CD4-positive, alpha-beta memory T cell (primary cell): ENCODE measurements around the gene SPAG16. TPM values are rescaled to one million over a fixed set of nuclear protein-coding genes. Genes with fewer than 3 reads are reported as not detected.

Experiments
- CTCF ChIA-PET: fragments of 350-600 bp; sonication (Branson Sonifier 250); formaldehyde crosslinking; loops from one replicate; lab custom pipeline; 2021; ENCODE audit warnings: inconsistent platforms; ENCODE audit not compliant: partially characterized antibody; lab: Charles Lee
- POLR2A ChIA-PET: fragments of 350-600 bp; sonication (Branson Sonifier 250); formaldehyde crosslinking; loops from one replicate; lab custom pipeline; 2021; ENCODE audit not compliant: partially characterized antibody; lab: Charles Lee
- DNase-seq, 5 donors: peaks; one replicate each; pipeline versions ENCODE4 v3.0.0 to v3.0.0-alpha.2; 2020 to 2022; ENCODE audit warnings: mixed read lengths in 1 of 5
- H3K27ac ChIP-seq: one replicate; pipeline ENCODE4 v1.7.0; 2013; ENCODE audit warnings: low read depth, low read length
- H3K27me3 ChIP-seq: 2 replicates; pipeline ENCODE4 v1.7.0; 2013; ENCODE audit warnings: mild to moderate bottlenecking, low read length, moderate library complexity; ENCODE audit not compliant: insufficient read depth
- H3K36me3 ChIP-seq: 2 replicates; pipeline ENCODE4 v1.7.0; 2013; ENCODE audit warnings: mild to moderate bottlenecking, low read length, moderate library complexity; ENCODE audit not compliant: insufficient read depth
- H3K4me1 ChIP-seq: 2 replicates; pipeline ENCODE4 v1.7.0; 2013; ENCODE audit warnings: mild to moderate bottlenecking, low read length, moderate library complexity; ENCODE audit not compliant: insufficient read depth
- H3K4me3 ChIP-seq, 2 donors: one replicate each; pipeline ENCODE4 v1.7.0; 2013; ENCODE audit warnings: low read length in 2 of 2, mild to moderate bottlenecking in 1 of 2
- H3K9me3 ChIP-seq, 2 donors: one replicate each; pipeline ENCODE4 v1.7.0; 2013; ENCODE audit warnings: low read length in 2 of 2, control low read depth in 1 of 2; ENCODE audit not compliant: control insufficient read depth in 1 of 2
- H3K27ac Mint-ChIP-seq, 7 donors: one replicate each; pipeline ENCODE4 v1.8.0; 2020 to 2021; ENCODE audit warnings: mixed read lengths in 7 of 7, mild to moderate bottlenecking in 6 of 7, inconsistent platforms in 3 of 7, moderate library complexity in 3 of 7
- H3K27me3 Mint-ChIP-seq, 2 donors: one replicate each; pipeline ENCODE4 v1.8.0; 2020 to 2021; ENCODE audit warnings: mixed read lengths in 2 of 2
- H3K36me3 Mint-ChIP-seq, 2 donors: one replicate each; pipeline ENCODE4 v1.8.0; 2020 to 2021; ENCODE audit warnings: mixed read lengths in 2 of 2, inconsistent platforms in 1 of 2, mild to moderate bottlenecking in 1 of 2
- H3K4me1 Mint-ChIP-seq, 4 donors: one replicate each; pipeline ENCODE4 v1.8.0; 2020 to 2021; ENCODE audit warnings: mixed read lengths in 4 of 4, mild to moderate bottlenecking in 1 of 4
- H3K4me3 Mint-ChIP-seq, 8 donors: one replicate each; pipeline ENCODE4 v1.8.0; 2020 to 2021; ENCODE audit warnings: mixed read lengths in 8 of 8, mild to moderate bottlenecking in 7 of 8, moderate library complexity in 6 of 8, inconsistent platforms in 3 of 8
- H3K9me3 Mint-ChIP-seq, 8 donors: one replicate each; pipeline ENCODE4 v1.8.0; 2020 to 2021; ENCODE audit warnings: mixed read lengths in 8 of 8, mild to moderate bottlenecking in 5 of 8, inconsistent platforms in 3 of 8, moderate library complexity in 1 of 8
- intact Hi-C: fragments of 100-400 bp; cut with micrococcal nuclease; formaldehyde crosslinking; loops from one replicate; pipeline ENCODE4 v1.15.1; 2023
- polyA plus RNA-seq, 2 donors: library from polyadenylated mRNA; unstranded; fragments of 300-500 nt; fragmentation: Illumina TruSeq; gene quantifications; one replicate each; pipeline ENCODE4 v1.2.3, GENCODE V29; 2021
- total RNA-seq, 2 experiments: library from RNA; stranded (reverse); gene quantifications; one replicate each; pipeline ENCODE4 v1.2.3, GENCODE V29; 2021

The SPAG16 gene
- total and polyA plus RNA-seq, 4 experiments from 2014 or later = 6.3 to 21.7 (median 11.2) TPM

DNA sequence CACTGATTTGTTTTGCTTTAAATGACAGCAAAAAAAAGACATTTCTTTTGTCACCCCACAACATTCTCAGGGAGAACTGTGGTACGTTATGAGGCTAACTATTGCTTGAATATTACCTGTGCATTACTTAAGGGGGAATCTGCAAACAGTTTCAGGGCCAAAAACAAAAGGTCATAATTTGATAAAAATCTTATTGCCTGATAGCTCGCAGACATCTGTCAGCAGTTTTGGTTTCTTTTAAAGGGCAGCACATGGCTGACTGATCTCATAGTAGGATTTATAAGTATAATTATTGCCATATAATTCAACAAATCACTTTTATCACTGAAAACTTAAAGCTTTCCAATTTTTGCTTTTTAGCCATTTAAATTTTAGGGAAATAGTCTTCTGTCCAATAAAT is 900.2 kb downstream of the SPAG16 start:
- H3K36me3 ChIP-seq = no peaks in the 10 kb centered on the region
- H3K9me3 ChIP-seq = no peaks in the 10 kb centered on the region
- H3K27me3 ChIP-seq = no peaks in the 10 kb centered on the region
- CTCF ChIA-PET = no interaction called here
- no peaks in the 10 kb centered on the region for H3K9me3 Mint-ChIP-seq
- H3K27me3 Mint-ChIP-seq = no peaks in the 10 kb centered on the region
- no peak overlapping the region for H3K4me3 ChIP-seq
- intact Hi-C loops = no loop called here
- no peak overlapping the region for H3K27ac Mint-ChIP-seq
- H3K4me1 ChIP-seq = no peaks in the 10 kb centered on the region
- no peak for DNase-seq
- no peak overlapping the region for H3K4me3 Mint-ChIP-seq
- H3K4me1 Mint-ChIP-seq = no peaks in the 10 kb centered on the region
- no peak overlapping the region for H3K27ac ChIP-seq
- POLR2A ChIA-PET = no interaction called here
- no peaks in the 10 kb centered on the region for H3K36me3 Mint-ChIP-seq

DNA sequence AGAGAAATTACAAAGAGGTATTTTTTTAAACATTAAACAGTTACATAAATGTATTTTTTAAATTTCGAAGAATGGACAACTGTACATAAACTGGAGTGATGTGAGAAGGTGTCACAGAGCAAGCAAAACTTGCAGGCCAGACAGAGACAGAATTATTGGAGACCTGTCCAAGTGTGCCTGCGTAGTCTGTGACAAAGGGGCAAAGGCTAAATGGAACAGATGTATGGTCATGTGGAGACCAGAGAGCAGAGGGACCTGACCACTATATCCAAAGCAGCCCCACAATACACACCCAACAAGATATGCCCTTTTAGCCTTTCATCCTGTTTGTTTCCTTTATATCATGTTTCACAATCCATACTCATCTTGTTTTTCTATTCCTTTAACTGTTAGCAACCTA is 901.3 kb downstream of the SPAG16 start:
- ChIA-PET CTCF (no interaction called here), POLR2A (no interaction called here)
- H3K9me3 ChIP-seq = no peaks in the 10 kb centered on the region
- no peak overlapping the region for H3K27ac ChIP-seq
- H3K4me1 ChIP-seq = no peaks in the 10 kb centered on the region
- H3K36me3 ChIP-seq = no peaks in the 10 kb centered on the region
- no peak for DNase-seq
- no peaks in the 10 kb centered on the region for H3K36me3 Mint-ChIP-seq
- H3K4me3 Mint-ChIP-seq = no peak overlapping the region
- no peaks in the 10 kb centered on the region for H3K9me3 Mint-ChIP-seq
- no peaks in the 10 kb centered on the region for H3K27me3 Mint-ChIP-seq
- H3K27ac Mint-ChIP-seq = no peak overlapping the region
- H3K4me1 Mint-ChIP-seq = no peaks in the 10 kb centered on the region
- no peak overlapping the region for H3K4me3 ChIP-seq
- intact Hi-C loops = no loop called here
- H3K27me3 ChIP-seq = no peaks in the 10 kb centered on the region

DNA sequence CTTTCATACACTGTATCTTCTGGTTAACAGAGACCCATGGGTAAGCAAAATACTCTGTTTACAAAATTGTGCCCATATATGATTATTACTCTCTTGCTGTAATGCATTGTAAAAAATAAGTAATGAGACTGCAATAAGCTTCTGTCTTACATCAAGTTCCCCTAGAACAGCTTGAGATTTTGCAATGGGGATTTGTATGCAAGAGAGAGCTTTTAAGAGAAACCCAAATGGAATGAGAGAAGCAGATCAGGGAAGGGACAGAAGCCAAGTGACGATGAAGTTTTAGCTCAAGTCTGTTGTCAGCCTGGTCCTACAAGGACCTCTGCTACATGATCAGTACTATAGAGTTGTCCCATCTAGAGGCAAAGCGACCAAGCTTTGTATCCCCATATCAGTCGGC is 908.4 kb downstream of the SPAG16 start:
- Histone ChIP-seq H3K36me3 (no peaks in the 10 kb centered on the region), H3K9me3 (no peaks in the 10 kb centered on the region), H3K4me3 (no peak overlapping the region), H3K27ac (no peak overlapping the region), H3K27me3 (no peaks in the 10 kb centered on the region), H3K4me1 (no peaks in the 10 kb centered on the region)
- no peaks in the 10 kb centered on the region for H3K9me3 Mint-ChIP-seq
- POLR2A ChIA-PET = no interaction called here
- no peaks in the 10 kb centered on the region for H3K36me3 Mint-ChIP-seq
- CTCF ChIA-PET = no interaction called here
- H3K27me3 Mint-ChIP-seq = no peaks in the 10 kb centered on the region
- no peak for DNase-seq
- H3K4me1 Mint-ChIP-seq = no peaks in the 10 kb centered on the region
- no peak overlapping the region for H3K27ac Mint-ChIP-seq
- H3K4me3 Mint-ChIP-seq = no peak overlapping the region
- intact Hi-C loops = no loop called here

- H3K36me3 ChIP-seq = no peaks in the 10 kb centered on the region
- DNase-seq = no peak
- Mint-ChIP-seq H3K36me3 (no peaks in the 10 kb centered on the region), H3K9me3 (no peaks in the 10 kb centered on the region), H3K27me3 (no peaks in the 10 kb centered on the region), H3K4me1 (no peaks in the 10 kb centered on the region), H3K4me3 (no peak overlapping the region), H3K27ac (no peak overlapping the region)
- intact Hi-C loops = no loop called here
- H3K9me3 ChIP-seq = no peaks in the 10 kb centered on the region
- no peak overlapping the region for H3K27ac ChIP-seq
- no peaks in the 10 kb centered on the region for H3K4me1 ChIP-seq
- no peaks in the 10 kb centered on the region for H3K27me3 ChIP-seq
- ChIA-PET POLR2A (no interaction called here), CTCF (no interaction called here)
- H3K4me3 ChIP-seq = no peak overlapping the region
Measured at GRCh38 chr2:214193943-214194342, 909.7 kb downstream of the SPAG16 start.

DNA sequence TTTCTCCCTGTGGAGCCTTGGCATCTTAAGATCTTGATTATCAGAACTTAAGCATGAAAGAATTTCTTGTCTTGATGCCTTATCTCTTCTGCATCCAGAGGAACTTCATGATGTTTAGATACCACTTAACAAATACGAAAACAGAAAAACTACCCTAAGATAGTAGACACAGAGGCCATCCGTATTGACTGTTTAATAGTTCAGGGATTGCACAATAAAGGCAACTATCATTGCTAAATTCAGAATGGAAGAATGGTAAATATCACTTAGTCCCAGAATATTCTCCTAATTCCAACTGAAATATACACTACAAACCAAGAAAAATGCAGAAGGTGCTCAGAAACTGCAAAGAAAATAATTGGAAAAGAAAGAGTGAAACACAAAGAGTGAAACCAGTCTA is 912.0 kb downstream of the SPAG16 start:
- POLR2A ChIA-PET = no interaction called here
- H3K27ac Mint-ChIP-seq = no peak overlapping the region

DNA sequence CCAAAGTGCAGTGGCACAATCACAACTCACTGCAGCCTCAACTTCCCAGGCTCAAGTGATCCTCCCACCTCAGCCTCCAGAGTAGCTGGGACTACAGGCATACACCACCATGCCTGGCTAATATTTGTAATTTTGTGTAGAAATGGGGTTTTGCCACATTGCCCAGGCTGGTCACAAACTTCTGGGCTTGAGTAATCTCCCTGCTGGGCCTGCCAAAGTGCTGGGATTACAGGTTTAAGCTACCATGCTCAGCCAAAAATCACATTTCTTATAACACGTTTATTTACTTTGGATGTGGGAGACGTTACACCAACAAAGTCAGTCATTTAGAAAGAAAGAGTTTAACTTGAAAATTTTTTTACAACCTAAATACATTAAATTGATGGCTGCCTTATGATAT is 917.6 kb downstream of the SPAG16 start:
- no peak for DNase-seq
- Histone ChIP-seq H3K36me3 (no peaks in the 10 kb centered on the region), H3K27ac (no peak overlapping the region), H3K27me3 (no peaks in the 10 kb centered on the region), H3K4me1 (no peaks in the 10 kb centered on the region), H3K9me3 (no peaks in the 10 kb centered on the region), H3K4me3 (no peak overlapping the region)
- no peak overlapping the region for H3K27ac Mint-ChIP-seq
- intact Hi-C loops = no loop called here
- no peaks in the 10 kb centered on the region for H3K27me3 Mint-ChIP-seq
- H3K4me1 Mint-ChIP-seq = no peaks in the 10 kb centered on the region
- H3K4me3 Mint-ChIP-seq = no peak overlapping the region
- H3K36me3 Mint-ChIP-seq = no peaks in the 10 kb centered on the region
- H3K9me3 Mint-ChIP-seq = peaks cover 0 to 5% (median 1%) of the 10 kb centered on the region in 8 donors
- ChIA-PET POLR2A (no interaction called here), CTCF (no interaction called here)

More for the DNA sequence above, 912.0 kb downstream of the SPAG16 start:
- Histone ChIP-seq H3K36me3 (no peaks in the 10 kb centered on the region), H3K27me3 (no peaks in the 10 kb centered on the region), H3K27ac (no peak overlapping the region), H3K4me3 (no peak overlapping the region), H3K4me1 (no peaks in the 10 kb centered on the region), H3K9me3 (no peaks in the 10 kb centered on the region)
- DNase-seq = no peak
- H3K4me1 Mint-ChIP-seq = no peaks in the 10 kb centered on the region
- peaks cover 0 to 3% (median 0%) of the 10 kb centered on the region in 8 donors for H3K9me3 Mint-ChIP-seq
- no peaks in the 10 kb centered on the region for H3K27me3 Mint-ChIP-seq
- intact Hi-C loops = no loop called here
- H3K36me3 Mint-ChIP-seq = no peaks in the 10 kb centered on the region
- H3K4me3 Mint-ChIP-seq = no peak overlapping the region
- CTCF ChIA-PET = no interaction called here

- H3K4me3 Mint-ChIP-seq = no peak overlapping the region
- H3K9me3 ChIP-seq = no peaks in the 10 kb centered on the region
- H3K36me3 ChIP-seq = no peaks in the 10 kb centered on the region
- intact Hi-C loops = no loop called here
- H3K27me3 Mint-ChIP-seq = no peaks in the 10 kb centered on the region
- no peaks in the 10 kb centered on the region for H3K4me1 ChIP-seq
- H3K27ac Mint-ChIP-seq = no peak overlapping the region
- H3K9me3 Mint-ChIP-seq = peaks cover 0 to 5% (median 2%) of the 10 kb centered on the region in 8 donors
- CTCF ChIA-PET = no interaction called here
- no peak overlapping the region for H3K4me3 ChIP-seq
- no peaks in the 10 kb centered on the region for H3K4me1 Mint-ChIP-seq
- POLR2A ChIA-PET = no interaction called here
- no peak overlapping the region for H3K27ac ChIP-seq
- no peaks in the 10 kb centered on the region for H3K27me3 ChIP-seq
- no peaks in the 10 kb centered on the region for H3K36me3 Mint-ChIP-seq
- DNase-seq = no peak
Measured at GRCh38 chr2:214203214-214203613, 919.0 kb downstream of the SPAG16 start.

- H3K36me3 ChIP-seq = no peaks in the 10 kb centered on the region
Measured at GRCh38 chr2:214203744-214204289, 919.6 kb downstream of the SPAG16 start.

More at GRCh38 chr2:214203744-214204289, 919.6 kb downstream of the SPAG16 start:
- H3K27ac Mint-ChIP-seq = no peak overlapping the region
- Histone ChIP-seq H3K27me3 (no peaks in the 10 kb centered on the region), H3K4me3 (no peak overlapping the region), H3K27ac (no peak overlapping the region), H3K4me1 (no peaks in the 10 kb centered on the region), H3K9me3 (no peaks in the 10 kb centered on the region)
- peaks cover 0 to 5% (median 2%) of the 10 kb centered on the region in 8 donors for H3K9me3 Mint-ChIP-seq
- ChIA-PET CTCF (no interaction called here), POLR2A (no interaction called here)
- no peaks in the 10 kb centered on the region for H3K36me3 Mint-ChIP-seq
- H3K4me1 Mint-ChIP-seq = no peaks in the 10 kb centered on the region
- H3K27me3 Mint-ChIP-seq = no peaks in the 10 kb centered on the region
- H3K4me3 Mint-ChIP-seq = no peak overlapping the region
- intact Hi-C loops = no loop called here
- no peak for DNase-seq
